ENCODE results near the gene SHROOM3. TPM values are rescaled to one million over a fixed set of nuclear protein-coding genes. Genes with fewer than 3 reads are reported as not detected.

SHROOM3 gene
- total RNA-seq, 2 experiments from 2014 or later = not detected

DNA sequence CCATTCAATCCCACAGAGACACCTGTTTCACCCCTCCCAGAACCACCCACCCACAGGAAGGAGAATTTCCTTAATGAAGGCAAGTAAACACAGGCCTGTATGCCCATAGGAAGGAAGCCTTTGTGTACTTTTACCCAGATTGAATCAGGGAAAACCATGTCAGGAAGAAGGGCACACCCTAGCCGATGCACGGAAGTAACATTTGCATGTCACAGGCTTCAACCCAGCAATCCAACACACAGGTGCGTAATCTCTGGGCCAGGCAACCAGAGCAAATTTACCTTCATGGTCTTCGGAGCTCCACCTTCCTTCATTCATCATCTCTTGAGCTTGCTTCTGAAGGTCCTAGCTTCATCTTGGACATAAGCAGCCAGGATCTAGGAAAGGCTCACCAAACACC is 206.3 kb downstream of the SHROOM3 start:
- DNase-seq (no peak), ATAC-seq (ENCODE audit: poor library complexity) (no peak)
- POLR2A ChIA-PET = no interaction called here
- Histone ChIP-seq H3K9me3 (ENCODE audit: control insufficient read depth in 1 of 2, insufficient read depth in 1 of 2, low read length in 2 of 2) (no peaks in the 10 kb centered on the region), H3K27ac (ENCODE audit: low read depth in 1 of 2, low read length in 2 of 2) (no peak overlapping the region), H3K36me3 (ENCODE audit: insufficient read depth, low read length) (no peaks in the 10 kb centered on the region), H3K27me3 (ENCODE audit: control insufficient read depth in 1 of 2, insufficient read depth in 2 of 2, low read length in 2 of 2) (no peaks in the 10 kb centered on the region), H3K4me3 (ENCODE audit: low read length) (no peak overlapping the region), H3K4me1 (ENCODE audit: insufficient read depth, low read length) (no peaks in the 10 kb centered on the region)
- intact Hi-C loops (cut with DNase I, micrococcal nuclease) = no loop called here
- Mint-ChIP-seq H3K4me1 (ENCODE audit: low read depth) (no peaks in the 10 kb centered on the region), H3K27me3 (peaks cover 25% of the 10 kb centered on the region), H3K4me3 (no peak overlapping the region), H3K36me3 (ENCODE audit: low read depth) (no peaks in the 10 kb centered on the region), H3K9me3 (no peaks in the 10 kb centered on the region), H3K27ac (no peak overlapping the region)
- TF ChIP-seq CTCF (IDR thresholded peaks at IDR 0.05) = no peak
- CTCF ChIA-PET = no interaction called here

- CTCF ChIA-PET = no interaction called here
- Histone ChIP-seq H3K4me1 (ENCODE audit: insufficient read depth, low read length) (no peaks in the 10 kb centered on the region), H3K27me3 (ENCODE audit: control insufficient read depth in 1 of 2, insufficient read depth in 2 of 2, low read length in 2 of 2) (no peaks in the 10 kb centered on the region), H3K9me3 (ENCODE audit: control insufficient read depth in 1 of 2, insufficient read depth in 1 of 2, low read length in 2 of 2) (no peaks in the 10 kb centered on the region), H3K4me3 (ENCODE audit: low read length) (no peak overlapping the region), H3K27ac (ENCODE audit: low read depth in 1 of 2, low read length in 2 of 2) (no peak overlapping the region), H3K36me3 (ENCODE audit: insufficient read depth, low read length) (no peaks in the 10 kb centered on the region)
- intact Hi-C loops (cut with DNase I, micrococcal nuclease) = no loop called here
- ATAC-seq (ENCODE audit: poor library complexity) (no peak), DNase-seq (no peak)
- no peaks in the 10 kb centered on the region for H3K36me3 Mint-ChIP-seq (ENCODE audit: low read depth)
- H3K4me1 Mint-ChIP-seq (ENCODE audit: low read depth) = no peaks in the 10 kb centered on the region
- POLR2A ChIA-PET = no interaction called here
- H3K27ac Mint-ChIP-seq = no peak overlapping the region
- H3K4me3 Mint-ChIP-seq = no peak overlapping the region
- peaks cover 26% of the 10 kb centered on the region for H3K27me3 Mint-ChIP-seq
- no peaks in the 10 kb centered on the region for H3K9me3 Mint-ChIP-seq
- no peak for TF ChIP-seq CTCF (IDR thresholded peaks at IDR 0.05)
Measured at GRCh38 chr4:76641758-76642157, 206.7 kb downstream of the SHROOM3 start.

DNA sequence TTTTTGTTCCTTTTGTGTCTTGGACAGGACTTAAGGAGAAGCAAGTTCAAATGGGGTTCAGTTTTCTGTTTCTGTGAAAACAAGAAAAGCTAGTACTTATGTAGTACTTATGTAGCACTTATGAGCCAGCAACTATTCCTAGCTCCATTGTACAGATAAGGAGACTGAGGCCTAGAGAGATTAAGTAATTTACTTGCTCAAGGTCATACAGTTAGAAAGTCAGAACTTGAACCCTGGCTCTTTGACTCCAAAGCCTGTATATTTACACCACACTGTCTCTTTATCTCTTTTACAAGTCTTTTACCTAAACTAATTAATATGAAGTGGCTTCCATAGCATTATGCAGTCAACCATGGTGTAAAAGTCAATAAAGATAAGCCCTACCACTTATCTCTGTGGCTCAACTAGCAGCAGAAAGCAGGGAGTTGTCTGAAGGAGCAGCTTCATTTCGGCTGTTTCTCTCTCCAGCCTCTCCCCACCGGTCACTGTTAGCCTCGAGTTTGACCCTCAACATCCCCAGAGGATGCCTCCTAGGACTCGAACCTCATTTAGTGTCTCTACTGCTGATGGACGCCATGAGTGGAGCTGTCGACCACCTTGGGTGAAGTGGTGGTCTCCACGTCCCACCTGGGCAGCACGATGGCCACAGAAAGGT is 209.9 kb downstream of the SHROOM3 start:
- Histone ChIP-seq H3K4me3 (ENCODE audit: low read length) (no peak overlapping the region), H3K9me3 (ENCODE audit: control insufficient read depth in 1 of 2, insufficient read depth in 1 of 2, low read length in 2 of 2) (no peaks in the 10 kb centered on the region), H3K36me3 (ENCODE audit: insufficient read depth, low read length) (no peaks in the 10 kb centered on the region), H3K4me1 (ENCODE audit: insufficient read depth, low read length) (no peaks in the 10 kb centered on the region), H3K27me3 (ENCODE audit: control insufficient read depth in 1 of 2, insufficient read depth in 2 of 2, low read length in 2 of 2) (no peaks in the 10 kb centered on the region), H3K27ac (ENCODE audit: low read depth in 1 of 2, low read length in 2 of 2) (no peak overlapping the region)
- Mint-ChIP-seq H3K9me3 (no peaks in the 10 kb centered on the region), H3K4me3 (no peak overlapping the region), H3K27ac (no peak overlapping the region), H3K36me3 (ENCODE audit: low read depth) (no peaks in the 10 kb centered on the region), H3K27me3 (peaks cover 14% of the 10 kb centered on the region), H3K4me1 (ENCODE audit: low read depth) (no peaks in the 10 kb centered on the region)
- ATAC-seq (ENCODE audit: poor library complexity) = no peak
- no peak for DNase-seq
- ChIA-PET CTCF (no interaction called here), POLR2A (no interaction called here)
- intact Hi-C loops (cut with DNase I, micrococcal nuclease) = no loop called here
- no peak for TF ChIP-seq CTCF (IDR thresholded peaks at IDR 0.05)
